ENCODE measurements around the gene GNG12. TPM values are rescaled to one million over a fixed set of nuclear protein-coding genes. Genes with fewer than 3 reads are reported as not detected.

Gene GNG12
- total and polyA plus RNA-seq, 9 of the 15 experiments (the other 6 are each of a cell fraction or from before 2014, with no cell fraction given), result 2.6 to 6.0 (median 4.1) TPM

DNA sequence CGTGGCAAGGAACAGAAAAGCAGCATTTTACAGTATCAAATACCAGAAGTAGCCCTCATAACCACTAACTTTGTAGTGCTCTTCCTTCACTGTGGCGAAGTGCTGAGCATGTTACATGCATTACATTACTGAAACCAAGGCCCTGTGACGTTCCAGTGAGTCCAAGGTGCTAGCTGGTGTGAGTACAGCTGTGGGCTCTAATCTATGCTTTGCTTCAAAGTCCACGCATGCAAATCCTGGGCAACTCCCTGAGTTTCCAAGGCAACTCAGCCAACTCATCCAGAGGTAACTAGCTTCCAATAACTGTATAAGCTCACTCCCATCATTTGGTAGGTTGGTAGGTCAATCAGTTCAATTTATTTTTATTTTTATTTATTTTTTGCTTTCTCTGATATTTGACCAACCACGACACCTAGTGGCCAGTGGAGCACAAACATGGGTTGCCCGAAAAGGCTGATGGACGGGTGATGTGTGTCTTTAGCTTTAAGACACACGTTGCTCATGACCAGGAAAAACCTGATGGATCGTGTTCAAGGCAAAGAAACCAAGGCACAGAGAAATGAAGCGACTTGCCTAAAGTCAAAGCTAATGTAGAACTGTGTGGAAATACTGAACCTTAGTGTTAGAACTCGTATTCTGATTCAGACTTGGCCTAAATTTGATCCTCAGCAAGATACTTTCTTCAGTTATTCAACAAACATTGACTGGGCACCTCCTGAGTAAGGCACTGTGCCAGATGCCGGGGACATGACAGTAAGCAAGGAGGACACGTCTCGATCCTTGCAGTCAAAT lies 73.0 kb downstream of the GNG12 start (continued):
- TF ChIP-seq, protein P1, sequence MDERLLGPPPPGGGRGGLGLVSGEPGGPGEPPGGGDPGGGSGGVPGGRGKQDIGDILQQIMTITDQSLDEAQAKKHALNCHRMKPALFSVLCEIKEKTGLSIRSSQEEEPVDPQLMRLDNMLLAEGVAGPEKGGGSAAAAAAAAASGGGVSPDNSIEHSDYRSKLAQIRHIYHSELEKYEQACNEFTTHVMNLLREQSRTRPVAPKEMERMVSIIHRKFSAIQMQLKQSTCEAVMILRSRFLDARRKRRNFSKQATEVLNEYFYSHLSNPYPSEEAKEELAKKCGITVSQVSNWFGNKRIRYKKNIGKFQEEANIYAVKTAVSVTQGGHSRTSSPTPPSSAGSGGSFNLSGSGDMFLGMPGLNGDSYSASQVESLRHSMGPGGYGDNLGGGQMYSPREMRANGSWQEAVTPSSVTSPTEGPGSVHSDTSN (CRISPR knock-in tag; IDR thresholded peaks at IDR 0.05; ENCODE audit: low read depth), result no peak
- TF ChIP-seq, protein P1 (tag; conservative IDR thresholded peaks at IDR 0.05; ENCODE audit: low read depth), result peak; percentile 40
- TF ChIP-seq CHD4 (IDR thresholded peaks at IDR 0.05; ENCODE audit: insufficient read depth, insufficient replicate concordance, low read depth, low read length, poor library complexity, severe bottlenecking) (no peak), CBFA2T2 (conservative IDR thresholded peaks at IDR 0.05) (no peak), ELF1 (tag; IDR thresholded peaks at IDR 0.05) (no peak), ZNF707 (CRISPR knock-in tag; conservative IDR thresholded peaks at IDR 0.05) (no peak), ASH1L (IDR thresholded peaks at IDR 0.05; ENCODE audit: borderline replicate concordance, low read depth, partially characterized antibody) (no peak), ZNF263 (CRISPR knock-in tag; IDR thresholded peaks at IDR 0.05; ENCODE audit: borderline replicate concordance) (no peak), ESRRB (CRISPR knock-in tag; IDR thresholded peaks at IDR 0.05; ENCODE audit: borderline replicate concordance) (no peak), ZNF644 (tag; IDR thresholded peaks at IDR 0.05; ENCODE audit: low read depth) (no peak), SMAD1 (IDR thresholded peaks at IDR 0.05; ENCODE audit: low read depth, low read length, partially characterized antibody) (no peak), RBFOX2 (IDR thresholded peaks at IDR 0.05; ENCODE audit: low read depth, low read length) (no peak), PTBP1 (IDR thresholded peaks at IDR 0.05; ENCODE audit: low read depth, low read length) (no peak), CC2D1A (IDR thresholded peaks at IDR 0.05) (peak; percentile 86), NBN (IDR thresholded peaks at IDR 0.05; ENCODE audit: low read depth) (no peak)
- TF ChIP-seq, protein P2, sequence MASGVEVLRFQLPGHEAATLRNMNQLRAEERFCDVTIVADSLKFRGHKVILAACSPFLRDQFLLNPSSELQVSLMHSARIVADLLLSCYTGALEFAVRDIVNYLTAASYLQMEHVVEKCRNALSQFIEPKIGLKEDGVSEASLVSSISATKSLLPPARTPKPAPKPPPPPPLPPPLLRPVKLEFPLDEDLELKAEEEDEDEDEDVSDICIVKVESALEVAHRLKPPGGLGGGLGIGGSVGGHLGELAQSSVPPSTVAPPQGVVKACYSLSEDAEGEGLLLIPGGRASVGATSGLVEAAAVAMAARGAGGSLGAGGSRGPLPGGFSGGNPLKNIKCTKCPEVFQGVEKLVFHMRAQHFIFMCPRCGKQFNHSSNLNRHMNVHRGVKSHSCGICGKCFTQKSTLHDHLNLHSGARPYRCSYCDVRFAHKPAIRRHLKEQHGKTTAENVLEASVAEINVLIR (CRISPR knock-in tag; IDR thresholded peaks at IDR 0.05), result no peak
- TF ChIP-seq, protein P3, sequence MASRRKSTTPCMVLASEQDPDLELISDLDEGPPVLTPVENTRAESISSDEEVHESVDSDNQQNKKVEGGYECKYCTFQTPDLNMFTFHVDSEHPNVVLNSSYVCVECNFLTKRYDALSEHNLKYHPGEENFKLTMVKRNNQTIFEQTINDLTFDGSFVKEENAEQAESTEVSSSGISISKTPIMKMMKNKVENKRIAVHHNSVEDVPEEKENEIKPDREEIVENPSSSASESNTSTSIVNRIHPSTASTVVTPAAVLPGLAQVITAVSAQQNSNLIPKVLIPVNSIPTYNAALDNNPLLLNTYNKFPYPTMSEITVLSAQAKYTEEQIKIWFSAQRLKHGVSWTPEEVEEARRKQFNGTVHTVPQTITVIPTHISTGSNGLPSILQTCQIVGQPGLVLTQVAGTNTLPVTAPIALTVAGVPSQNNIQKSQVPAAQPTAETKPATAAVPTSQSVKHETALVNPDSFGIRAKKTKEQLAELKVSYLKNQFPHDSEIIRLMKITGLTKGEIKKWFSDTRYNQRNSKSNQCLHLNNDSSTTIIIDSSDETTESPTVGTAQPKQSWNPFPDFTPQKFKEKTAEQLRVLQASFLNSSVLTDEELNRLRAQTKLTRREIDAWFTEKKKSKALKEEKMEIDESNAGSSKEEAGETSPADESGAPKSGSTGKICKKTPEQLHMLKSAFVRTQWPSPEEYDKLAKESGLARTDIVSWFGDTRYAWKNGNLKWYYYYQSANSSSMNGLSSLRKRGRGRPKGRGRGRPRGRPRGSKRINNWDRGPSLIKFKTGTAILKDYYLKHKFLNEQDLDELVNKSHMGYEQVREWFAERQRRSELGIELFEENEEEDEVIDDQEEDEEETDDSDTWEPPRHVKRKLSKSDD (conservative IDR thresholded peaks at IDR 0.05; ENCODE audit: low read length), result no peak
- TF ChIP-seq, protein P4, sequence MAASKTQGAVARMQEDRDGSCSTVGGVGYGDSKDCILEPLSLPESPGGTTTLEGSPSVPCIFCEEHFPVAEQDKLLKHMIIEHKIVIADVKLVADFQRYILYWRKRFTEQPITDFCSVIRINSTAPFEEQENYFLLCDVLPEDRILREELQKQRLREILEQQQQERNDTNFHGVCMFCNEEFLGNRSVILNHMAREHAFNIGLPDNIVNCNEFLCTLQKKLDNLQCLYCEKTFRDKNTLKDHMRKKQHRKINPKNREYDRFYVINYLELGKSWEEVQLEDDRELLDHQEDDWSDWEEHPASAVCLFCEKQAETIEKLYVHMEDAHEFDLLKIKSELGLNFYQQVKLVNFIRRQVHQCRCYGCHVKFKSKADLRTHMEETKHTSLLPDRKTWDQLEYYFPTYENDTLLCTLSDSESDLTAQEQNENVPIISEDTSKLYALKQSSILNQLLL (CRISPR knock-in tag; IDR thresholded peaks at IDR 0.05; ENCODE audit: borderline replicate concordance), result no peak

Measured in K562 (cell line).